Panc1 (cell line): ENCODE measurements around the gene ENTHD1. TPM values are rescaled to one million over a fixed set of nuclear protein-coding genes. Genes with fewer than 3 reads are reported as not detected.

Experiments used
- ATAC-seq: fragments of 200-7000 bp; cut with Tn5 transposase; 2 replicates; pipeline ENCODE4 v1.9.1; 2020; ENCODE audit warnings: mild to moderate bottlenecking, moderate library complexity
- BruUV-seq: library from RNA; stranded (reverse); fragments of 400-500 nt; replicated peaks from 2 replicates; lab custom pipeline; 2021; lab: Mats Ljungman, UMichigan
- CTCF ChIA-PET: fragments of 300-600 bp; sonication (Branson Sonifier 250); formaldehyde crosslinking; loops from one replicate; lab custom pipeline; 2022; ENCODE audit warnings: antibody characterized with exemption; lab: Charles Lee
- POLR2A ChIA-PET: fragments of 300-600 bp; sonication (Branson Sonifier 250); formaldehyde crosslinking; loops from one replicate; lab custom pipeline; 2022; ENCODE audit warnings: antibody characterized with exemption; lab: Charles Lee
- DNase-seq: peaks from one replicate; pipeline ENCODE4 v3.0.0-alpha.2; 2010; ENCODE audit warnings: low read depth, low spot score
- H3K27ac ChIP-seq: 2 replicates; pipeline ENCODE4 v1.5.1; 2011; ENCODE audit warnings: mild to moderate bottlenecking, low read length, inconsistent platforms
- H3K27me3 ChIP-seq: fragments of 200-500 bp; sonication (Bioruptor generic); 2 replicates; pipeline ENCODE4 v1.6.0; 2014; ENCODE audit warnings: low read length, inconsistent platforms; ENCODE audit not compliant: control insufficient read depth, insufficient read depth
- H3K36me3 ChIP-seq: fragments of 200-500 bp; sonication (Bioruptor generic); 2 replicates; pipeline ENCODE4 v1.5.1; 2014; ENCODE audit warnings: inconsistent platforms, mild to moderate bottlenecking, low read length, moderate library complexity; ENCODE audit not compliant: control insufficient read depth, insufficient read depth
- H3K4me1 ChIP-seq: 2 replicates; pipeline ENCODE4 v1.5.1; 2011; ENCODE audit warnings: inconsistent platforms, mild to moderate bottlenecking, low read length, moderate library complexity; ENCODE audit not compliant: control insufficient read depth, insufficient read depth
- H3K4me3 ChIP-seq, 2 experiments: 2 replicates each; pipeline ENCODE4 v1.5.1; 2011 to 2012; ENCODE audit warnings: low read depth in 2 of 2, low read length in 2 of 2, mild to moderate bottlenecking in 2 of 2, inconsistent platforms in 1 of 2, moderate library complexity in 1 of 2
- H3K9me3 ChIP-seq: fragments of 200-500 bp; sonication (Bioruptor generic); 2 replicates; pipeline ENCODE4 v1.5.1; 2014; ENCODE audit warnings: low read depth, mild to moderate bottlenecking, inconsistent platforms, low read length, moderate library complexity; ENCODE audit not compliant: control insufficient read depth, insufficient read depth
- POLR2AphosphoS5 ChIP-seq: IDR thresholded peaks from 2 replicates; pipeline ENCODE4 v1.6.1; 2012; ENCODE audit warnings: mild to moderate bottlenecking, low read depth, low read length, moderate library complexity
- SIN3A ChIP-seq: IDR thresholded peaks from 2 replicates; pipeline ENCODE4 v1.6.1; 2012; ENCODE audit warnings: low read depth, mild to moderate bottlenecking, low read length, moderate library complexity, borderline replicate concordance; ENCODE audit not compliant: insufficient read depth
- TCF7L2 ChIP-seq: IDR thresholded peaks from 2 replicates; pipeline ENCODE4 v1.6.1; 2011; ENCODE audit warnings: mild to moderate bottlenecking, low read depth, low read length, inconsistent platforms
- in situ Hi-C: cut with HindIII; loops from 2 replicates; pipeline ENCODE4 v1.10.0; 2016; ENCODE audit warnings: low sequenced_read_pairs, low pct_unique_long_range_greater_than_20kb
- intact Hi-C: fragments of 100-400 bp; cut with micrococcal nuclease; formaldehyde crosslinking; loops from one replicate; pipeline ENCODE4 v1.10.0; 2022; ENCODE audit not compliant: unreplicated experiment
- total RNA-seq: library from RNA; stranded (reverse); gene quantifications from one replicate; pipeline ENCODE4 v1.2.1, GENCODE V29; 2021; ENCODE audit not compliant: unreplicated experiment
- TF ChIP-seq, protein P1 (sequence below), 2 experiments: IDR thresholded peaks; 2 replicates each; pipeline ENCODE4 v1.6.1; 2011 to 2012; ENCODE audit warnings: low read depth in 2 of 2, control low read depth in 1 of 2, low read length in 1 of 2, mild to moderate bottlenecking in 1 of 2, moderate library complexity in 1 of 2; ENCODE audit not compliant: insufficient read depth in 1 of 2
- TF ChIP-seq, protein P2 (sequence below): fragments of 450-650 bp; IDR thresholded peaks from 2 replicates; pipeline ENCODE4 v1.5.1; 2017; ENCODE audit warnings: mild to moderate bottlenecking

ENTHD1 gene
- total RNA-seq, 1 experiment from 2014 or later = not detected

DNA sequence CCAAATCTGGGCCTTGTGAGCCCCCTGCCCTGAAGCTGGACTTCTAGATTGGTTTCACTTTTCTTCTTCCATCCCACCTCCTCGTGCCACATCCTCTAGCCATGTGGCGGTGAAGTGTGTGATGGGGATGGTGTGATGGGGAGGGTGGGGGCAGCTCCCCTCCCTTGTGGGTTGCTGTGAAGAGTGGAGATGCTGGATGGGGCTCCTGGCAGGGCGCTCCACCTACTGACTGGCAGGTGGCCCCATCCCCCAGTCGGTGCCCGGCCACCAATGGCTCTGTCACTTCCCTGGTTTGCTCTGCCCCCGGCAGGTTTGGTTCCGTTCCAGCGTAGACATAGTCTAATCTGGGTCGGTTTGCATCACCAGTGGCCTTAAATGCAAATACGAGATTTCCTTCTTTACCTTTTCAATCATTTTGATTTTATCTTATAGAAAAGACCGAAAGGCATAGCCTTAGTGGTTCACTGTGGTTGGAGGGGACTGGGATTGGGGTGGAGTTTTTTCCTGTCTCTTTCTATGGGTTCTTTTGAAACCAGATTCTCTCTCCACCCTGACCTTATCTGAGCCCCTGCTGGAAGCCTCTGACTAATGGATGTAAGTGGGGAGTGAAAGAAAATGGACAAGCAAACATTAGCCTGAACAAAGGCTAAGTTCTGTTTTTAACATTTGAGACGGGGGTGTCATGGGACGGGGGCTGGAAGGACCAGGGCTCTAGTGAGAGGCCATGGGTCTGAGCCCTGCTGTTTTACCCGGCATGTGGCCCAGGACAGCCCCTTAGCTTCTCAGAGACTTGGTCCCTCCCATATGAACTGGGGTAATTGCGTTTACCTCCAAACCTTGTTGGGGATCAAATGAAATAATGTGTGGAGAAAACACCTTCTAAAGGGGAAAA, 173.8 kb downstream of the ENTHD1 start:
- ChIA-PET CTCF (no interaction called here), POLR2A (no interaction called here)
- in situ Hi-C loops = no loop called here
- Histone ChIP-seq H3K27me3 (no peaks in the 10 kb centered on the region), H3K4me3 (no peak overlapping the region), H3K27ac (no peak overlapping the region), H3K4me1 (no peaks in the 10 kb centered on the region), H3K9me3 (no peaks in the 10 kb centered on the region), H3K36me3 (no peaks in the 10 kb centered on the region)
- DNase-seq = no peak
- TF ChIP-seq, protein P1, sequence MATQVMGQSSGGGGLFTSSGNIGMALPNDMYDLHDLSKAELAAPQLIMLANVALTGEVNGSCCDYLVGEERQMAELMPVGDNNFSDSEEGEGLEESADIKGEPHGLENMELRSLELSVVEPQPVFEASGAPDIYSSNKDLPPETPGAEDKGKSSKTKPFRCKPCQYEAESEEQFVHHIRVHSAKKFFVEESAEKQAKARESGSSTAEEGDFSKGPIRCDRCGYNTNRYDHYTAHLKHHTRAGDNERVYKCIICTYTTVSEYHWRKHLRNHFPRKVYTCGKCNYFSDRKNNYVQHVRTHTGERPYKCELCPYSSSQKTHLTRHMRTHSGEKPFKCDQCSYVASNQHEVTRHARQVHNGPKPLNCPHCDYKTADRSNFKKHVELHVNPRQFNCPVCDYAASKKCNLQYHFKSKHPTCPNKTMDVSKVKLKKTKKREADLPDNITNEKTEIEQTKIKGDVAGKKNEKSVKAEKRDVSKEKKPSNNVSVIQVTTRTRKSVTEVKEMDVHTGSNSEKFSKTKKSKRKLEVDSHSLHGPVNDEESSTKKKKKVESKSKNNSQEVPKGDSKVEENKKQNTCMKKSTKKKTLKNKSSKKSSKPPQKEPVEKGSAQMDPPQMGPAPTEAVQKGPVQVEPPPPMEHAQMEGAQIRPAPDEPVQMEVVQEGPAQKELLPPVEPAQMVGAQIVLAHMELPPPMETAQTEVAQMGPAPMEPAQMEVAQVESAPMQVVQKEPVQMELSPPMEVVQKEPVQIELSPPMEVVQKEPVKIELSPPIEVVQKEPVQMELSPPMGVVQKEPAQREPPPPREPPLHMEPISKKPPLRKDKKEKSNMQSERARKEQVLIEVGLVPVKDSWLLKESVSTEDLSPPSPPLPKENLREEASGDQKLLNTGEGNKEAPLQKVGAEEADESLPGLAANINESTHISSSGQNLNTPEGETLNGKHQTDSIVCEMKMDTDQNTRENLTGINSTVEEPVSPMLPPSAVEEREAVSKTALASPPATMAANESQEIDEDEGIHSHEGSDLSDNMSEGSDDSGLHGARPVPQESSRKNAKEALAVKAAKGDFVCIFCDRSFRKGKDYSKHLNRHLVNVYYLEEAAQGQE (IDR thresholded peaks at IDR 0.05; ENCODE audit: insufficient read depth in 1 of 2, low read depth in 2 of 2, low read length in 1 of 2) = no peak
- no peak for TF ChIP-seq SIN3A
- no peak for TF ChIP-seq TCF7L2
- no peak for TF ChIP-seq POLR2AphosphoS5
- TF ChIP-seq, protein P2, sequence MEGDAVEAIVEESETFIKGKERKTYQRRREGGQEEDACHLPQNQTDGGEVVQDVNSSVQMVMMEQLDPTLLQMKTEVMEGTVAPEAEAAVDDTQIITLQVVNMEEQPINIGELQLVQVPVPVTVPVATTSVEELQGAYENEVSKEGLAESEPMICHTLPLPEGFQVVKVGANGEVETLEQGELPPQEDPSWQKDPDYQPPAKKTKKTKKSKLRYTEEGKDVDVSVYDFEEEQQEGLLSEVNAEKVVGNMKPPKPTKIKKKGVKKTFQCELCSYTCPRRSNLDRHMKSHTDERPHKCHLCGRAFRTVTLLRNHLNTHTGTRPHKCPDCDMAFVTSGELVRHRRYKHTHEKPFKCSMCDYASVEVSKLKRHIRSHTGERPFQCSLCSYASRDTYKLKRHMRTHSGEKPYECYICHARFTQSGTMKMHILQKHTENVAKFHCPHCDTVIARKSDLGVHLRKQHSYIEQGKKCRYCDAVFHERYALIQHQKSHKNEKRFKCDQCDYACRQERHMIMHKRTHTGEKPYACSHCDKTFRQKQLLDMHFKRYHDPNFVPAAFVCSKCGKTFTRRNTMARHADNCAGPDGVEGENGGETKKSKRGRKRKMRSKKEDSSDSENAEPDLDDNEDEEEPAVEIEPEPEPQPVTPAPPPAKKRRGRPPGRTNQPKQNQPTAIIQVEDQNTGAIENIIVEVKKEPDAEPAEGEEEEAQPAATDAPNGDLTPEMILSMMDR = no peak
- ATAC-seq = no peak
- intact Hi-C loops = no loop called here
- BruUV-seq = no TSS peak

DNA sequence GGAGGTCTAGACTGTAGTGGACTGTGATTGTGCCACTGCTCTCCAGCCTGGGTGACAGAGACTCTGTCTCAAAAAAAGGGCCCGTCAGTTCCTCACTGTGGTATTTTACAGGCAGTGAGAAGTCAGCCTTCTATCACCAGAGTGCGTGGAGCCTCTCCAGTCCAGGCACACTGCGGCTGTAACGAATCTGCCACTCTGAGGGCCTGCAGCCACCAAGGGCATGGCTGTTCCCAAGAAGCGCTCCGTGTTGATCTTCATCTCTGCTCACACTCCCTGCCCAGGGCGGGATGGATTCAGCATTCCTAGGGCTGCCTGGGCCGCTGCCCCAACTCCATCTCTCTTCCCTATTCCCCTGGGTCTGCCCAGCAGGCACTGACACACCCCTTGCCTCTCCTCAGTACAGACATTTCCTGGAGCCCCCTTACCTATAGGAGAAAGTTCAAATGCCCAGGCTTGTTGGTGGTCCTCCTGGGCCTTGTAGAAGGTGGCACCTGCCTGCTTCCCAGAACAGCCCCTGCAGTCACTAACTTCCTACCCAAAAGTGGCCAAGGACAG, 174.6 kb downstream of the ENTHD1 start:
- POLR2A ChIA-PET = no interaction called here
- Histone ChIP-seq H3K27ac (no peak overlapping the region), H3K27me3 (no peaks in the 10 kb centered on the region), H3K4me3 (no peak overlapping the region), H3K4me1 (no peaks in the 10 kb centered on the region), H3K36me3 (no peaks in the 10 kb centered on the region), H3K9me3 (no peaks in the 10 kb centered on the region)
- ATAC-seq (no peak), DNase-seq (no peak)
- no TSS peak for BruUV-seq
- TF ChIP-seq POLR2AphosphoS5 (no peak), SIN3A (no peak), TCF7L2 (no peak)
- TF ChIP-seq, protein P2 = no peak
- TF ChIP-seq, protein P1 (IDR thresholded peaks at IDR 0.05; ENCODE audit: insufficient read depth in 1 of 2, low read depth in 2 of 2, low read length in 1 of 2) = no peak
- in situ Hi-C loops = no loop called here
- intact Hi-C loops = no loop called here
- CTCF ChIA-PET = no interaction called here
